ENCODE measurements around the gene MTHFD1. TPM values are rescaled to one million over a fixed set of nuclear protein-coding genes. Genes with fewer than 3 reads are reported as not detected.

Gene MTHFD1
- total RNA-seq, 1 experiment from 2014 or later, result 153 TPM

GRCh38 chr14:64509036-64509435 lies 120.9 kb downstream of the MTHFD1 start (continued):
- TF ChIP-seq FOSL1 (IDR thresholded peaks at IDR 0.05; ENCODE audit: low read depth), result no peak
- TF ChIP-seq ATF3 (IDR thresholded peaks at IDR 0.05), result no peak
- TF ChIP-seq MAX (IDR thresholded peaks at IDR 0.05), result no peak
- TF ChIP-seq EGR1 (IDR thresholded peaks at IDR 0.05; ENCODE audit: low read depth), result no peak
- no peak for TF ChIP-seq YY1 (IDR thresholded peaks at IDR 0.05; ENCODE audit: extremely low read depth, insufficient replicate concordance, low read depth, low read length)
- no peak for TF ChIP-seq ZFX (IDR thresholded peaks at IDR 0.05)
- TF ChIP-seq CEBPB (IDR thresholded peaks at IDR 0.05; ENCODE audit: low read depth), result no peak
- no peak for TF ChIP-seq REST (IDR thresholded peaks at IDR 0.05; ENCODE audit: low read depth)
- no peak for TF ChIP-seq ZNF274 (IDR thresholded peaks at IDR 0.05; ENCODE audit: low read depth, low read length)
- TF ChIP-seq CBX3 (IDR thresholded peaks at IDR 0.05; ENCODE audit: low read depth), result no peak

Other genes with a start within 250 kb of the MTHFD1 start
- 0.32 TPM for gene ESR2, start 94.0 kb upstream of the MTHFD1 start, total RNA-seq (2021; ENCODE audit: unreplicated experiment)
- 0.54 TPM for gene AKAP5, start 77.1 kb downstream of the MTHFD1 start, total RNA-seq (2021; ENCODE audit: unreplicated experiment)
- 19.0 TPM for gene ZBTB25, start 115.5 kb downstream of the MTHFD1 start, total RNA-seq (2021; ENCODE audit: unreplicated experiment)
- gene ZBTB1, start 116.4 kb downstream of the MTHFD1 start, total RNA-seq (2021; ENCODE audit: unreplicated experiment), result 20.6 TPM
- gene HSPA2, start 152.4 kb downstream of the MTHFD1 start, total RNA-seq (2021; ENCODE audit: unreplicated experiment), result 2.5 TPM
- 0.47 TPM for gene PPP1R36, start 161.6 kb downstream of the MTHFD1 start, total RNA-seq (2021; ENCODE audit: unreplicated experiment)